SK-N-SH (cell line): ENCODE measurements around the gene CDH23. TPM values are rescaled to one million over a fixed set of nuclear protein-coding genes. Genes with fewer than 3 reads are reported as not detected.

Source experiments
- CTCF ChIA-PET: fragments of 300-600, 350-600 bp; formaldehyde crosslinking; extraction: SDS; loops from one replicate; lab custom pipeline; 2021; lab: Yijun Ruan, JAX
- POLR2A ChIA-PET: fragments of 350-600 bp; sonication (Branson Sonifier 250); formaldehyde crosslinking; extraction: SDS; loops from one replicate; lab custom pipeline; 2020; ENCODE audit warnings: antibody characterized with exemption, inconsistent platforms; lab: Yijun Ruan, JAX
- DNase-seq: peaks from one replicate; pipeline ENCODE4 v3.0.0; 2012
- H2AFZ ChIP-seq: fragments of 200-600 bp; sonication (generic); 2 replicates; pipeline ENCODE4 v1.8.1; 2016; ENCODE audit warnings: antibody characterized with exemption, mild to moderate bottlenecking, low read depth
- H3F3A ChIP-seq: fragments of 200-600 bp; sonication (generic); replicated peaks from 2 replicates; pipeline ENCODE3; 2016; ENCODE audit warnings: antibody characterized with exemption, mild to moderate bottlenecking; ENCODE audit not compliant: insufficient read depth
- H3K27ac ChIP-seq, 2 experiments: fragments of 200-500 bp in 1 of 2; fragments of 200-600 bp in 1 of 2; sonication (Bioruptor generic) in 1 of 2; sonication (generic), shearing (Covaris generic) in 1 of 2; 2 replicates each; pipeline versions ENCODE4 v1.5.1 to v1.6.1; 2014 to 2016; ENCODE audit warnings: low read depth in 2 of 2, inconsistent platforms in 1 of 2, low read length in 1 of 2, mild to moderate bottlenecking in 1 of 2, mixed read lengths in 1 of 2
- H3K27me3 ChIP-seq: fragments of 200-600 bp; sonication (generic), shearing (Covaris generic); 2 replicates; pipeline ENCODE4 v1.6.1; 2016; ENCODE audit warnings: mixed run types; ENCODE audit not compliant: insufficient read depth
- H3K36me3 ChIP-seq, 2 experiments: fragments of 200-500 bp in 1 of 2; fragments of 200-600 bp in 1 of 2; sonication (Bioruptor generic) in 1 of 2; sonication (generic) in 1 of 2; replicated peaks in 1 of 2; 2 replicates each; pipeline versions ENCODE3 to v1.5.1; 2014 to 2016; ENCODE audit warnings: low read length in 1 of 2, mild to moderate bottlenecking in 1 of 2; ENCODE audit not compliant: insufficient read depth in 2 of 2, control insufficient read depth in 1 of 2
- H3K4me1 ChIP-seq, 2 experiments: fragments of 200-500 bp in 1 of 2; fragments of 200-600 bp in 1 of 2; sonication (Bioruptor generic) in 1 of 2; sonication (generic), shearing (Covaris generic) in 1 of 2; 2 replicates each; pipeline versions ENCODE4 v1.5.1 to v1.6.1; 2014 to 2016; ENCODE audit warnings: low read depth in 1 of 2, low read length in 1 of 2, mixed run types in 1 of 2; ENCODE audit not compliant: insufficient read depth in 2 of 2, control insufficient read depth in 1 of 2
- H3K4me2 ChIP-seq: fragments of 200-600 bp; sonication (generic), shearing (Covaris generic); 2 replicates; pipeline ENCODE4 v1.6.1; 2017; ENCODE audit warnings: mixed run types
- H3K4me3 ChIP-seq, 2 experiments: fragments of 200-500 bp in 1 of 2; fragments of 200-600 bp in 1 of 2; sonication (Bioruptor generic) in 1 of 2; sonication (generic), shearing (Covaris generic) in 1 of 2; 2 replicates each; pipeline versions ENCODE4 v1.5.1 to v1.8.1; 2014 to 2016; ENCODE audit warnings: low read depth in 2 of 2, inconsistent platforms in 1 of 2, low read length in 1 of 2, mild to moderate bottlenecking in 1 of 2, mixed read lengths in 1 of 2, moderate library complexity in 1 of 2
- H3K79me2 ChIP-seq: fragments of 200-600 bp; sonication (generic); 2 replicates; pipeline ENCODE4 v1.8.1; 2017; ENCODE audit warnings: mild to moderate bottlenecking; ENCODE audit not compliant: insufficient read depth
- H3K9ac ChIP-seq: fragments of 200-600 bp; sonication (generic); 2 replicates; pipeline ENCODE4 v1.6.1; 2017; ENCODE audit warnings: mixed run types
- H3K9me2 ChIP-seq: fragments of 200-600 bp; sonication (generic); 2 replicates; pipeline ENCODE4 v1.6.1; 2017; ENCODE audit warnings: mixed run types
- H3K9me3 ChIP-seq: fragments of 200-600 bp; sonication (generic); 2 replicates; pipeline ENCODE4 v1.6.1; 2017; ENCODE audit warnings: mixed run types, mild to moderate bottlenecking, moderate library complexity
- H4K20me1 ChIP-seq: fragments of 200-600 bp; sonication (generic); 2 replicates; pipeline ENCODE4 v1.6.1; 2017; ENCODE audit warnings: mild to moderate bottlenecking, mixed run types; ENCODE audit not compliant: insufficient read depth
- EZH2phosphoT487 ChIP-seq: fragments of 200-600 bp; sonication (generic); IDR thresholded peaks from 2 replicates; pipeline ENCODE4 v1.6.1; 2017; ENCODE audit warnings: low read depth, mixed run types, mild to moderate bottlenecking, antibody characterized with exemption, moderate library complexity, borderline replicate concordance
- GATA2 ChIP-seq: sonication (generic); formaldehyde crosslinking; IDR thresholded peaks from 2 replicates; pipeline ENCODE4 v1.5.0; 2020; ENCODE audit warnings: mild to moderate bottlenecking, missing genetic modification reagents
- MAX ChIP-seq: IDR thresholded peaks from 2 replicates; pipeline ENCODE4 v1.4.0; 2012; ENCODE audit warnings: low read depth
- REST ChIP-seq: IDR thresholded peaks from 2 replicates; pipeline ENCODE4 v1.6.1; 2012; ENCODE audit warnings: mild to moderate bottlenecking, low read depth, low read length, moderate library complexity
- RFX5 ChIP-seq: IDR thresholded peaks from 2 replicates; pipeline ENCODE4 v1.6.1; 2012; ENCODE audit warnings: mild to moderate bottlenecking, improper control_type of control experiment, low read length
- TCF12 ChIP-seq: IDR thresholded peaks from 2 replicates; pipeline ENCODE4 v1.4.0; 2012
- ZBTB33 ChIP-seq: IDR thresholded peaks from 2 replicates; pipeline ENCODE4 v1.4.0; 2012; ENCODE audit warnings: low read depth, borderline replicate concordance
- WGBS: methylation state at CpG from one replicate; pipeline ENCODE4 v1.1.6; 2017; ENCODE audit warnings: low lambda C conversion rate; 5-methylcytosine and 5-hydroxymethylcytosine counted together
- polyA plus RNA-seq, 3 experiments: library from polyadenylated mRNA; depleted of rRNA; stranded (reverse); fragments of >200 nt; gene quantifications; 2 replicates each; pipeline ENCODE4 v1.2.3, GENCODE V29; 2012

The CDH23 gene
- polyA plus RNA-seq, 1 of the 3 experiments (the other 2 are of a cell fraction): 0.03 TPM

DNA sequence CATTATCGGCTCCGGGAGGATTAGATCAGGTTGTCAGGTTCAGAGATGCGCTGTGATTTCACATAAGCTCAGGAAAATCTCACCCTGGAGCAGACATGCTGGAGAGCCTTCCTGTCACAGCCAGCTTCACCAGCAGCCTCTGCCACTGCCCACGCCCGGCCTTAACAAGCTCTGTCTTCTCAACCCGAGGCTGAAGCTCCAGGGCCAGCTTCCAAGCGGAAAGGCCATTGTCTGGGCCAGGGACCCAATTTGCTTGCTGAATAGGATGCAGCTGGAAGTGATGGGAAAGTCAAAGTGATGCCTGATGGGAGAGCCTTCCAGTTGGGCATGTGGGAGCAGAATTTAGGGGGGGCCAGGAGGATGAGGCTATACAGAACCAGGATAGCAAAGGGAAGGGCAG is 286.6 kb downstream of the CDH23 start:
- Histone ChIP-seq H2AFZ (no peak overlapping the region), H3K4me1 (no peaks in the 10 kb centered on the region), H3K4me3 (no peak overlapping the region)
- no peak for DNase-seq
- ChIA-PET POLR2A (no interaction called here), CTCF (interaction anchor here (0.9 to 7.0 kb wide), 5 partner anchors 14 to 367 kb away, joined by 3 to 52 read pairs (median 4); partner anchors contain the start of gene SLC29A3)
- WGBS: 58% methylated on average over 7 of the region's 7 CpGs
- no peak for TF ChIP-seq RFX5
- TF ChIP-seq TCF12: no peak
- no peak for TF ChIP-seq ZBTB33
- TF ChIP-seq GATA2: no peak
- no peak for TF ChIP-seq MAX
- TF ChIP-seq, all 33 proteins: peak for 0
- Histone ChIP-seq H3K27me3 (peaks cover 20% of the 10 kb centered on the region), H4K20me1 (no peaks in the 10 kb centered on the region), H3K9me2 (no peaks in the 10 kb centered on the region), H3K79me2 (no peaks in the 10 kb centered on the region), H3K36me3 (no peaks in the 10 kb centered on the region), H3K27ac (no peak overlapping the region), H3K9me3 (no peaks in the 10 kb centered on the region), H3K4me2 (no peak overlapping the region), H3F3A (peaks cover 3% of the 10 kb centered on the region), H3K9ac (no peak overlapping the region)

- Histone ChIP-seq H3K79me2 (no peaks in the 10 kb centered on the region), H3K27me3 (peaks cover 15% of the 10 kb centered on the region), H3K4me2 (no peak overlapping the region), H3K36me3 (no peaks in the 10 kb centered on the region), H3K9ac (no peak overlapping the region), H3K4me1 (no peaks in the 10 kb centered on the region), H3K27ac (no peak overlapping the region), H3K4me3 (no peak overlapping the region), H4K20me1 (no peaks in the 10 kb centered on the region), H3K9me3 (no peaks in the 10 kb centered on the region), H2AFZ (no peak overlapping the region), H3F3A (peaks cover 3% of the 10 kb centered on the region), H3K9me2 (no peaks in the 10 kb centered on the region)
- 61% methylated on average over 7 of the region's 7 CpGs for WGBS
- POLR2A ChIA-PET: no interaction called here
- TF ChIP-seq EZH2phosphoT487: no peak
- no peak for TF ChIP-seq REST
- no peak for DNase-seq
- CTCF ChIA-PET: interaction anchor here (0.6 to 7.0 kb wide), 5 partner anchors 13 to 365 kb away, joined by 3 to 52 read pairs (median 3); partner anchors contain the start of gene SLC29A3
Measured at GRCh38 chr10:71684356-71685173, 287.8 kb downstream of the CDH23 start.
